Caco-2 (cell line): ENCODE data around the gene SLC5A5. TPM values are rescaled to one million over a fixed set of nuclear protein-coding genes. Genes with fewer than 3 reads are reported as not detected.

ENCODE experiments used
- BruUV-seq: library from RNA; stranded (reverse); fragments of 400-500 nt; replicated peaks from 2 replicates; lab custom pipeline; 2021; lab: Mats Ljungman, UMichigan
- CTCF ChIA-PET: fragments of 300-600 bp; sonication (Branson Sonifier 250); formaldehyde crosslinking; loops from one replicate; lab custom pipeline; 2022; ENCODE audit warnings: antibody characterized with exemption; lab: Charles Lee
- POLR2A ChIA-PET: fragments of 300-600 bp; sonication (Branson Sonifier 250); formaldehyde crosslinking; loops from one replicate; lab custom pipeline; 2022; ENCODE audit warnings: antibody characterized with exemption; lab: Charles Lee
- DNase-seq, 2 experiments: peaks; one replicate each; pipeline versions ENCODE4 v3.0.0 to v3.0.0-alpha.2; 2020 to 2022
- H3K27me3 ChIP-seq: replicated peaks from 2 replicates; pipeline ENCODE4 v1.6.0; 2011; ENCODE audit warnings: low read length; ENCODE audit not compliant: control insufficient read depth, insufficient read depth
- H3K36me3 ChIP-seq: 2 replicates; pipeline ENCODE4 v1.5.1; 2011; ENCODE audit warnings: low read length; ENCODE audit not compliant: control insufficient read depth, insufficient read depth
- H3K4me1 ChIP-seq: fragments of 250-450 bp; sonication (Bioruptor Pico); 2 replicates; pipeline ENCODE4 v1.5.1; 2020; ENCODE audit warnings: mild to moderate bottlenecking
- H3K4me3 ChIP-seq: 2 replicates; pipeline ENCODE4 v1.5.1; 2011; ENCODE audit warnings: low read depth, mild to moderate bottlenecking, control low read depth, low read length
- H3K9me3 ChIP-seq: fragments of 250-450 bp; sonication (Bioruptor Pico); 2 replicates; pipeline ENCODE4 v1.5.1; 2020; ENCODE audit warnings: mild to moderate bottlenecking, moderate library complexity
- H3K27ac Mint-ChIP-seq: one replicate; pipeline ENCODE4 v1.8.0; 2022; ENCODE audit warnings: mixed read lengths; ENCODE audit not compliant: unreplicated experiment
- H3K27me3 Mint-ChIP-seq: one replicate; pipeline ENCODE4 v1.8.0; 2022; ENCODE audit warnings: mixed read lengths; ENCODE audit not compliant: insufficient read depth, unreplicated experiment
- H3K36me3 Mint-ChIP-seq: one replicate; pipeline ENCODE4 v1.8.0; 2022; ENCODE audit warnings: mild to moderate bottlenecking, mixed read lengths; ENCODE audit not compliant: insufficient read depth, unreplicated experiment
- H3K4me1 Mint-ChIP-seq: one replicate; pipeline ENCODE4 v1.8.0; 2022; ENCODE audit warnings: low read depth, mixed read lengths; ENCODE audit not compliant: unreplicated experiment
- H3K4me3 Mint-ChIP-seq: one replicate; pipeline ENCODE4 v1.8.0; 2022; ENCODE audit warnings: mild to moderate bottlenecking, moderate library complexity, mixed read lengths; ENCODE audit not compliant: unreplicated experiment
- H3K9me3 Mint-ChIP-seq: one replicate; pipeline ENCODE4 v1.8.0; 2022; ENCODE audit warnings: mixed read lengths; ENCODE audit not compliant: unreplicated experiment
- intact Hi-C: fragments of 100-400 bp; cut with micrococcal nuclease; formaldehyde crosslinking; loops from one replicate; pipeline ENCODE4 v1.10.0; 2022; ENCODE audit not compliant: unreplicated experiment
- total RNA-seq: library from RNA; stranded (reverse); gene quantifications from 2 replicates; pipeline ENCODE4 v1.2.3, GENCODE V29; 2022
- TF ChIP-seq, protein P1 (sequence below), 2 experiments: fragments of 200-600 bp in 1 of 2; IDR thresholded peaks; 1 replicate in 1 of 2; 2 replicates in 1 of 2; pipeline versions ENCODE4 v1.5.1 to v1.8.0; 2011 to 2022; ENCODE audit warnings: antibody characterized with exemption in 1 of 2, control low read depth in 1 of 2, inconsistent platforms in 1 of 2, low read depth in 1 of 2, low read length in 1 of 2, mild to moderate bottlenecking in 1 of 2, moderate library complexity in 1 of 2; ENCODE audit not compliant: insufficient read depth in 1 of 2, severe bottlenecking in 1 of 2, unreplicated experiment in 1 of 2

The SLC5A5 gene
- total RNA-seq, 1 experiment from 2014 or later = 0.43 TPM

DNA sequence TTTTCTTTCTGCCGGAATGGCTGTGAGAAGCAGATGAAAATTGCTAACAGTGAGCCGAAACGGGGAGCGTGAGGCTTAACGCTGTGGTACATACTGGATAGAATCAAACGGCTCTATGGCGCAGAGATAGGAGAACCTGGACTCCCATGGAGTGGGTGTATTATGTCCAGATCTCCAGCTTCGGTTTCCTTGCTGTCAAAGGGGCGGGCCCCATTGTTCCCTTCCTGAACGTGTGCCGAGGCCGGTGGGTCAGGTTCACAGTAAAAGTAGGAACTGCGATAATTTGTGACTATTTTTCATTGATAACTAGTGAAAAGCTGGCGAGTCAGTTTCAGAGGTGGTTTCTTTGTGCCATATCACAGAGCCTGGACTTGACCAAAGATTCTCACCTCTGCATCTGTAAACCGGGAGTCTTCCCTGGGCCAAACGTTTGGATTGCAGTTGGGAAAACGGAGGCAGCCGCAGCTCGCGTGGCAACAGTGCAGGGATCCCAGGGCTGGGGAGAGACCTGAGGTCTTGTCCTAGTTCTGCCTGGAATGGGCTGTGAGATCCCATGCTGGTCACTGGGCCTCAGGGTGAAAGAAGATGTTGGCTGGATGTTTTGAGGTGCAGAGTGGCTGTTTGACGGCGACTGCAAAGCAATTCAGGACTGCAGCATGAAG, 11.3 kb upstream of the SLC5A5 start:
- POLR2A ChIA-PET = interaction anchor here (0.6 to 2.8 kb wide), 2 partner anchors 72 to 97 kb away, joined by 3 to 77 read pairs; partner anchors contain the start of gene CCDC124
- intact Hi-C loops = no loop called here
- peaks cover 9% of the 10 kb centered on the region for H3K36me3 ChIP-seq
- Mint-ChIP-seq H3K9me3 (no peaks in the 10 kb centered on the region), H3K4me3 (peak overlapping the region; percentile 90), H3K36me3 (peaks cover 62% of the 10 kb centered on the region), H3K27me3 (no peaks in the 10 kb centered on the region), H3K27ac (peak overlapping the region; percentile 98), H3K4me1 (peaks cover under 1% of the 10 kb centered on the region)
- no peaks in the 10 kb centered on the region for H3K9me3 ChIP-seq
- BruUV-seq = TSS peak; percentile 68
- CTCF ChIA-PET = no interaction called here
- no peak for DNase-seq
- TF ChIP-seq, protein P1, sequence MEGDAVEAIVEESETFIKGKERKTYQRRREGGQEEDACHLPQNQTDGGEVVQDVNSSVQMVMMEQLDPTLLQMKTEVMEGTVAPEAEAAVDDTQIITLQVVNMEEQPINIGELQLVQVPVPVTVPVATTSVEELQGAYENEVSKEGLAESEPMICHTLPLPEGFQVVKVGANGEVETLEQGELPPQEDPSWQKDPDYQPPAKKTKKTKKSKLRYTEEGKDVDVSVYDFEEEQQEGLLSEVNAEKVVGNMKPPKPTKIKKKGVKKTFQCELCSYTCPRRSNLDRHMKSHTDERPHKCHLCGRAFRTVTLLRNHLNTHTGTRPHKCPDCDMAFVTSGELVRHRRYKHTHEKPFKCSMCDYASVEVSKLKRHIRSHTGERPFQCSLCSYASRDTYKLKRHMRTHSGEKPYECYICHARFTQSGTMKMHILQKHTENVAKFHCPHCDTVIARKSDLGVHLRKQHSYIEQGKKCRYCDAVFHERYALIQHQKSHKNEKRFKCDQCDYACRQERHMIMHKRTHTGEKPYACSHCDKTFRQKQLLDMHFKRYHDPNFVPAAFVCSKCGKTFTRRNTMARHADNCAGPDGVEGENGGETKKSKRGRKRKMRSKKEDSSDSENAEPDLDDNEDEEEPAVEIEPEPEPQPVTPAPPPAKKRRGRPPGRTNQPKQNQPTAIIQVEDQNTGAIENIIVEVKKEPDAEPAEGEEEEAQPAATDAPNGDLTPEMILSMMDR (IDR thresholded peaks at IDR 0.05; ENCODE audit: insufficient read depth in 1 of 2, low read depth in 1 of 2, low read length in 1 of 2, severe bottlenecking in 1 of 2, unreplicated experiment in 1 of 2) = no peak
- H3K4me3 ChIP-seq = peak overlapping the region; percentile 84
- H3K4me1 ChIP-seq = peaks cover 13% of the 10 kb centered on the region
- H3K27me3 ChIP-seq = no peaks in the 10 kb centered on the region

DNA sequence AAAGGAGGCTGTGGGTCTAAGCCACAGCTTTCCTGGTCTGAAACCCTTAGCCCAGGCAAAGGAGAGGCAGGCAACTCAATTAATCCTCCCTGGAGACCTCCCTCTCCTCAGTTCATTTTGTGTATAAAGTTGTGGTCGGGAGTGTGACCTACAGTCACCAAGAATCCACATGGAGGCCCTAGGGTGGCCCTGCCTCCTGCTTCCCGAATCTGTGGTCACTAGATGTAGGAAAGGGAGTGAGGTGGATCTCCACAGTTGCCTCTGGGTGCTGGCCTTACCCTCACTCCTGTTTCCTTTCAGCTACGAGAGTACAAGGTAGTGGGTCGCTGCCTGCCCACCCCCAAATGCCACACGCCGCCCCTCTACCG, 10.8 kb upstream of the SLC5A5 start:
- Mint-ChIP-seq H3K27me3 (no peaks in the 10 kb centered on the region), H3K4me3 (peak overlapping the region; percentile 90), H3K4me1 (peaks cover 5% of the 10 kb centered on the region), H3K27ac (peak overlapping the region; percentile 98), H3K9me3 (no peaks in the 10 kb centered on the region), H3K36me3 (peaks cover 67% of the 10 kb centered on the region)
- Histone ChIP-seq H3K4me1 (peaks cover 18% of the 10 kb centered on the region), H3K27me3 (no peaks in the 10 kb centered on the region), H3K9me3 (no peaks in the 10 kb centered on the region), H3K4me3 (peak overlapping the region; percentile 84), H3K36me3 (peaks cover 9% of the 10 kb centered on the region)
- DNase-seq = no peak
- intact Hi-C loops = no loop called here
- BruUV-seq = no TSS peak
- POLR2A ChIA-PET = interaction anchor here (2.8 kb wide), 1 partner anchor 72 kb away, joined by 77 read pairs; the partner anchor contains the start of gene CCDC124
- TF ChIP-seq, protein P1 (IDR thresholded peaks at IDR 0.05; ENCODE audit: insufficient read depth in 1 of 2, low read depth in 1 of 2, low read length in 1 of 2, severe bottlenecking in 1 of 2, unreplicated experiment in 1 of 2) = no peak
- CTCF ChIA-PET = no interaction called here

DNA sequence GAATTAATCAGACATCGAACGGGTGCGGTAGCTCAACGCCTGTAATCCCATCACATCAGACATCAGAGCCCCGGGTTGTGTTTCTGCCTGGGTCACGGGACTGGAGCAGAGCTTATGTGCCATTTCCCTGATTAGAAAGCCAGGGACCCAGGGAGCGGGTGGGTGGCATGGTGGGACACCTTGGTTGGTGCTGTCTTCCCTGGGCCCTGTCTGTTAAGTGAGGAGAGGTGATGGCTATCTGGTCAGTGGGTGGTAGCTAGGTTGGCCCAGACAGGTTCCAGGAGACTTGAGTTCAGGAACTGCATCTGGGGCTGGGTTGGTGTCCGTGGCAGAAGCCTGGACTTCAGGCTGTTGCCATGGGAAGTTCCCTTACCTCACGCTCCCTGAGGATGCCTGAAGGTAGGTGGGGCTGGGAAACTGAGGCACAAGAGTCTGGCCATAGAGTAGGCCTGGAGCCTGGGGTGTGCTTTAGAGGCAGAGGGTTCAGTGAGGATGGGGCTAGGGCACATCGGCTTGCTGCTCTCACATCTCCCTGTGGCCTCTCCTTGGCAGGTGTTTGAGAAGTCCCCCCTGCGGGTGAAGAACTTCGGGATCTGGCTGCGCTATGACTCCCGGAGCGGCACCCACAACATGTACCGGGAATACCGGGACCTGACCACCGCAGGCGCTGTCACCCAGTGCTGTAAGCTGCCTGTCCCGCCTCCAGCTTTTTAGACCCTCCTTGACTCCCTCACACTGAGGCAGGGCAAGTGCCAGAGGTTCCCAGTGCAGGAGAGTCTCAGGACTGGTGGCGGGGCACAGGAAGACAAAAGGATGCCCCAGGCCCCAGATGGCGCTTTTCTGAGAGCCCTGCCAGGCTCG, 10.0 kb upstream of the SLC5A5 start:
- Mint-ChIP-seq H3K4me3 (peak overlapping the region; percentile 90), H3K9me3 (no peaks in the 10 kb centered on the region), H3K27me3 (no peaks in the 10 kb centered on the region), H3K36me3 (peaks cover 75% of the 10 kb centered on the region), H3K27ac (peak overlapping the region; percentile 98), H3K4me1 (peaks cover 13% of the 10 kb centered on the region)
- Histone ChIP-seq H3K36me3 (peaks cover 9% of the 10 kb centered on the region), H3K9me3 (no peaks in the 10 kb centered on the region), H3K4me3 (peak overlapping the region; percentile 84; the same call in 1 of the 2 replicates), H3K27me3 (no peaks in the 10 kb centered on the region), H3K4me1 (peaks cover 18% of the 10 kb centered on the region)
- TF ChIP-seq, protein P1 (IDR thresholded peaks at IDR 0.05; ENCODE audit: insufficient read depth in 1 of 2, low read depth in 1 of 2, low read length in 1 of 2, severe bottlenecking in 1 of 2, unreplicated experiment in 1 of 2) = no peak
- intact Hi-C loops = no loop called here
- no peak for DNase-seq
- ChIA-PET CTCF (no interaction called here), POLR2A (interaction anchor here (2.8 kb wide), 1 partner anchor 71 kb away, joined by 77 read pairs; the partner anchor contains the start of gene CCDC124)
- BruUV-seq = no TSS peak
